Sigmoid colon (tissue), 7 donors: ENCODE data around the gene RER1. TPM values are rescaled to one million over a fixed set of nuclear protein-coding genes. Genes with fewer than 3 reads are reported as not detected.

Experiments used
- DNase-seq: peaks from one replicate; pipeline ENCODE4 v3.0.0-alpha.2; 2019
- H3K27ac ChIP-seq, 4 donors: fragments of 200-600 bp; sonication (generic); one replicate each; pipeline ENCODE4 v1.5.1; 2016 to 2019; ENCODE audit warnings: mild to moderate bottlenecking in 1 of 4
- H3K27me3 ChIP-seq, 3 donors: fragments of 200-600 bp; sonication (generic); one replicate each; pipeline ENCODE4 v1.5.1; 2019; ENCODE audit warnings: mild to moderate bottlenecking in 1 of 3
- H3K36me3 ChIP-seq, 4 donors: fragments of 200-600 bp; sonication (generic); one replicate each; pipeline ENCODE4 v1.5.1; 2016 to 2019
- H3K4me1 ChIP-seq, 4 donors: fragments of 200-600 bp; sonication (generic); one replicate each; pipeline ENCODE4 v1.5.1; 2017 to 2019
- H3K4me3 ChIP-seq, 4 donors: fragments of 200-600 bp; sonication (generic); one replicate each; pipeline ENCODE4 v1.5.1; 2017 to 2019; ENCODE audit warnings: mild to moderate bottlenecking in 2 of 4, moderate library complexity in 1 of 4
- H3K9me3 ChIP-seq, 4 donors: fragments of 200-600 bp in 3 of 4; sonication (generic) in 3 of 4; one replicate each; pipeline versions ENCODE4 v1.5.1 to v1.6.1; 2013 to 2019
- EP300 ChIP-seq, 4 donors: sonication (generic); formaldehyde crosslinking; IDR thresholded peaks; one replicate each; pipeline ENCODE4 v1.6.1; 2017; ENCODE audit warnings: antibody characterized with exemption in 4 of 4
- POLR2A ChIP-seq, 2 donors: fragments of 450-650 bp; IDR thresholded peaks; one replicate each; pipeline ENCODE4 v1.6.1; 2016; ENCODE audit warnings: antibody characterized with exemption in 2 of 2, mild to moderate bottlenecking in 2 of 2, moderate library complexity in 2 of 2
- POLR2AphosphoS5 ChIP-seq, 4 donors: sonication (generic); formaldehyde crosslinking; IDR thresholded peaks; one replicate each; pipeline ENCODE4 v1.6.1; 2017; ENCODE audit warnings: antibody characterized with exemption in 4 of 4
- WGBS, 2 donors: extraction: QIAGEN DNeasy Blood & Tissue Kit; methylation state at CpG; one replicate each; pipeline ENCODE4 v1.1.7; 2013; 5-methylcytosine and 5-hydroxymethylcytosine counted together
- intact Hi-C: fragments of 100-400 bp; cut with DNase I; formaldehyde crosslinking; loops from one replicate; pipeline ENCODE4 v1.15.1; 2023
- polyA plus RNA-seq, 3 donors: library from polyadenylated mRNA; stranded (reverse); fragments of 200-250 nt; gene quantifications; one replicate each; pipeline ENCODE4 v1.2.3, GENCODE V29; 2013
- total RNA-seq, 4 donors: library from RNA; depleted of rRNA; stranded (reverse); fragments of >200 nt; gene quantifications; one replicate each; pipeline ENCODE4 v1.1.0, GENCODE V29; 2016
- TF ChIP-seq, protein P1 (sequence below), 4 experiments: fragments of 450-650 bp in 3 of 4; fragments of 200-600 bp in 1 of 4; IDR thresholded peaks; one replicate each; pipeline ENCODE4 v1.5.1; 2016 to 2019; ENCODE audit warnings: antibody characterized with exemption in 4 of 4, mild to moderate bottlenecking in 3 of 4, moderate library complexity in 2 of 4
- donor health status: healthy with polysubstance abuse.
- donor health status: Bipolar disorder and iron deficiency.
- donor health status: healthy.

Gene RER1
- total and polyA plus RNA-seq, 7 donors, result 40.8 to 113 (median 51.7) TPM

DNA sequence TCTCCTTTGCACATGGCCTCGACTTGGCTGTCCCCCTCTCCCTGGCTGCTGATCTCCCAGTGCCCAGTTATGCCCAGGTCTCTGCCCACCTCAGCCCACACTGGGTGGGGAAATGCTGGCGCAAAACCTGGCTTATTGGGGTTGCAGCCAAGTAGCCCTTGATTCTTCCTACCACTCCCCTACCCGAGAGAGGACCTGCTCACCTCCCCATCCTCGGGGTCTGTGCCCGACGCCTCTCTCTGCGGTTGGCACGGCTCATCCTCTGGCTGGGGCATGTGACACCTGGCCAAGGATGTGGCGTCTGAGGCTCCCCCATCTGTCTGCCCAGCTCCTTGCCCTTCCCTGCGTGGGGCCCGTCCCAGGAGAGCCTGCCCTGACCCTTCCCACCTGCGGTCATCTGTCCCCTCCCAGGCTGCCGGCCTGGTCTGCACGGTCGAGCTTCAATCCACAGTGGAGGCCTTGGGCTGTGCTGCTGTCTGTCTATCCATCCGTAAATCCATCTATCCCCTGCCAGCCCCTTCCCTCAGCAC is 27.2 kb downstream of the RER1 start:
- no peak for DNase-seq
- no peak overlapping the region for H3K27ac ChIP-seq
- H3K4me3 ChIP-seq, result no peak overlapping the region
- H3K27me3 ChIP-seq, result peaks cover 6 to 84% (median 61%) of the 10 kb centered on the region in 3 donors
- intact Hi-C loops, result loop anchor here (10.0 kb wide), 2 partner anchors 226 to 504 kb away; partner anchors contain the start of genes CALML6 and TMEM52
- TF ChIP-seq POLR2AphosphoS5 (IDR thresholded peaks at IDR 0.05) (no peak), EP300 (IDR thresholded peaks at IDR 0.05) (no peak), POLR2A (IDR thresholded peaks at IDR 0.05) (no peak)
- TF ChIP-seq, protein P1, sequence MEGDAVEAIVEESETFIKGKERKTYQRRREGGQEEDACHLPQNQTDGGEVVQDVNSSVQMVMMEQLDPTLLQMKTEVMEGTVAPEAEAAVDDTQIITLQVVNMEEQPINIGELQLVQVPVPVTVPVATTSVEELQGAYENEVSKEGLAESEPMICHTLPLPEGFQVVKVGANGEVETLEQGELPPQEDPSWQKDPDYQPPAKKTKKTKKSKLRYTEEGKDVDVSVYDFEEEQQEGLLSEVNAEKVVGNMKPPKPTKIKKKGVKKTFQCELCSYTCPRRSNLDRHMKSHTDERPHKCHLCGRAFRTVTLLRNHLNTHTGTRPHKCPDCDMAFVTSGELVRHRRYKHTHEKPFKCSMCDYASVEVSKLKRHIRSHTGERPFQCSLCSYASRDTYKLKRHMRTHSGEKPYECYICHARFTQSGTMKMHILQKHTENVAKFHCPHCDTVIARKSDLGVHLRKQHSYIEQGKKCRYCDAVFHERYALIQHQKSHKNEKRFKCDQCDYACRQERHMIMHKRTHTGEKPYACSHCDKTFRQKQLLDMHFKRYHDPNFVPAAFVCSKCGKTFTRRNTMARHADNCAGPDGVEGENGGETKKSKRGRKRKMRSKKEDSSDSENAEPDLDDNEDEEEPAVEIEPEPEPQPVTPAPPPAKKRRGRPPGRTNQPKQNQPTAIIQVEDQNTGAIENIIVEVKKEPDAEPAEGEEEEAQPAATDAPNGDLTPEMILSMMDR (IDR thresholded peaks at IDR 0.05), result no peak
- H3K4me1 ChIP-seq, result peaks cover 0 to 9% (median 9%) of the 10 kb centered on the region in 4 donors
- no peaks in the 10 kb centered on the region for H3K36me3 ChIP-seq
- 83 to 85% methylated on average over 16 of the region's 16 CpGs for WGBS, 2 donors
- peaks cover 0 to 9% (median 4%) of the 10 kb centered on the region in 4 donors for H3K9me3 ChIP-seq

DNA sequence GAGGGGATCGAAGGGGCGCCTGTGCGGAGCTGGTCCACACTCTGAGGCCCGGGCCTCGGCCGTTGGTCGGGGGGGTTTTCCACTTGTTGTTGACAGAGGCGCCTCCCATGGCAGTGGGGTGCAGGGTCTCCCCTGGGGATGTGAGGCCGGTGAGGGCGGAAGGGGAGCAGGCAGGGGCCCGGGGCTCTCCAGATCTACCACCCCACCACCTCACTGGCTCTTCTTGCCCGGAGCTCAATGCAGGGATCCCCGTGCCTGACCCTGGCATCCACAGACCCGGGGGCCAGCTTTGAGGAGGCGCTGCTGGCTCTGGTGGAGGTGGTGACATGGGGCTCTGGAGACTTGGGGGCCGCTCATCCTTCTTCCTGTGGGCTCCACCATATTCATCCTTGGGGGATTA is 27.8 kb downstream of the RER1 start:
- H3K27ac ChIP-seq, result no peak overlapping the region
- WGBS, 2 donors, result 87% methylated on average over 16 of the region's 16 CpGs
- DNase-seq, result no peak
- peaks cover 0 to 3% (median 3%) of the 10 kb centered on the region in 4 donors for H3K4me1 ChIP-seq
- TF ChIP-seq, protein P1 (IDR thresholded peaks at IDR 0.05), result no peak
- no peak for TF ChIP-seq POLR2A (IDR thresholded peaks at IDR 0.05)
- no peak for TF ChIP-seq EP300 (IDR thresholded peaks at IDR 0.05)
- TF ChIP-seq POLR2AphosphoS5 (IDR thresholded peaks at IDR 0.05), result no peak
- H3K9me3 ChIP-seq, result peaks cover 0 to 9% (median 4%) of the 10 kb centered on the region in 4 donors
- no peak overlapping the region for H3K4me3 ChIP-seq
- H3K36me3 ChIP-seq, result no peaks in the 10 kb centered on the region
- intact Hi-C loops, result loop anchor here (10.0 kb wide), 2 partner anchors 225 to 505 kb away; partner anchors contain the start of genes CALML6 and TMEM52
- H3K27me3 ChIP-seq, result peaks cover 6 to 85% (median 61%) of the 10 kb centered on the region in 3 donors

DNA sequence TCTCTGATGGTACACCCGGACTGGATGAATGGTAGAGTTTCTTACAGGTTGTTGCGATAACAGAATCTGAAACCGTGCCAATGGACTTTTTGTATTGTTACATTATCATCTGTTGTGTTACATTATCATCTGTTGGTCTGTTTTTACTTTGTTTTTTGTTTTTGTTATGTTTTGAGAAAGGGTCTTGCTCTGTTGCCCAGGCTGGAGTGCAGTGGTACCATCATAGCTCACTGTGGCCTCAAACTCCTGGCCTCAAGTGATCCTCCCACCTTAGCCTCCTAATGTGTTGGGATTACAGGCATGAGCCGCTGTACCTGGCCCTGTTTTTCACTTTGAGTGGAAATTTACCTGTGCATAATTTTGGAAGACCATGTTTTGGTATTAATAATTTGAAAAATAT is 30.9 kb downstream of the RER1 start:
- intact Hi-C loops, result no loop called here
- Histone ChIP-seq H3K36me3 (no peaks in the 10 kb centered on the region), H3K4me3 (no peak overlapping the region), H3K9me3 (peaks cover 0 to 9% (median 4%) of the 10 kb centered on the region in 4 donors), H3K27me3 (peaks cover 4 to 82% (median 57%) of the 10 kb centered on the region in 3 donors), H3K27ac (no peak overlapping the region), H3K4me1 (no peaks in the 10 kb centered on the region)
- WGBS, 2 donors, result 93 to 94% methylated on average over 4 of the region's 4 CpGs
- no peak for DNase-seq
- TF ChIP-seq EP300 (IDR thresholded peaks at IDR 0.05) (no peak), POLR2A (IDR thresholded peaks at IDR 0.05) (no peak), POLR2AphosphoS5 (IDR thresholded peaks at IDR 0.05) (no peak)
- TF ChIP-seq, protein P1 (IDR thresholded peaks at IDR 0.05), result no peak

DNA sequence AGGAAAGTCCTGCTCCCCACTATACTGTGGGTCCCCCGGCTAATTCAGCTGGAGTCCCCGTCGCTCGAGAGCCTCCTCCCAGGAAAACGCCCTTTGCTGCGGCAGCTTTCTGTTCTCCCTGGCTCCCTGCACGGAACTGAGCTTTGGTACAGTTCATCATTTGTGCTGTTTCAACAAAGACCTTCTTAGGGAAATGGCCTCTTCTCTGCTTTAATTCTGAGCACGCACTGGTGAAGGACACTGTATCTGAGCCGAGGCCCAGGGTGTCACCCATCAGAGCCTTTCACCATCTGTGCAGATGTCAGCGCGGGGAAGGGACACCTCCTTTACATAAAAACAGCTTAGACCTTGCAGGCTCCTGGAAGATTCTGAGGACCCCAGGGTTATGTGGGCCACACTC is 34.3 kb downstream of the RER1 start:
- no peak for TF ChIP-seq EP300 (IDR thresholded peaks at IDR 0.05)
- no peak for TF ChIP-seq POLR2AphosphoS5 (IDR thresholded peaks at IDR 0.05)
- no peak for TF ChIP-seq POLR2A (IDR thresholded peaks at IDR 0.05)
- TF ChIP-seq, protein P1 (IDR thresholded peaks at IDR 0.05), result no peak
- no peak for DNase-seq
- H3K4me3 ChIP-seq, result no peak overlapping the region
- H3K27me3 ChIP-seq, result peaks cover 0 to 80% (median 36%) of the 10 kb centered on the region in 3 donors
- intact Hi-C loops, result no loop called here
- WGBS, 2 donors, result 62 to 82% methylated on average over 11 of the region's 11 CpGs
- H3K27ac ChIP-seq, result no peak overlapping the region
- no peaks in the 10 kb centered on the region for H3K4me1 ChIP-seq
- H3K9me3 ChIP-seq, result peaks cover 0 to 14% (median 8%) of the 10 kb centered on the region in 4 donors
- no peaks in the 10 kb centered on the region for H3K36me3 ChIP-seq
